Mesothelial cell of epicardium (in vitro differentiated cells): ENCODE data around the gene NID2. TPM values are rescaled to one million over a fixed set of nuclear protein-coding genes. Genes with fewer than 3 reads are reported as not detected.

Experiments used
- DNase-seq, 2 experiments: peaks; one replicate each; pipeline ENCODE4 v3.0.0; 2021; ENCODE audit warnings: low spot score in 2 of 2; ENCODE audit not compliant: unreplicated experiment in 2 of 2
- H3K27ac Mint-ChIP-seq: 2 replicates; pipeline ENCODE4 v1.8.0; 2021; ENCODE audit warnings: mixed read lengths
- H3K27me3 Mint-ChIP-seq: 2 replicates; pipeline ENCODE4 v1.8.0; 2021; ENCODE audit warnings: low read depth, mixed read lengths
- H3K36me3 Mint-ChIP-seq: 2 replicates; pipeline ENCODE4 v1.8.0; 2021; ENCODE audit warnings: mixed read lengths
- H3K4me1 Mint-ChIP-seq: 2 replicates; pipeline ENCODE4 v1.8.0; 2021; ENCODE audit warnings: mixed read lengths
- H3K4me3 Mint-ChIP-seq: 2 replicates; pipeline ENCODE4 v1.8.0; 2021; ENCODE audit warnings: mild to moderate bottlenecking, moderate library complexity, mixed read lengths
- H3K9me3 Mint-ChIP-seq: 2 replicates; pipeline ENCODE4 v1.8.0; 2021; ENCODE audit warnings: mixed read lengths
- total RNA-seq: library from RNA; stranded (reverse); gene quantifications from 3 replicates; pipeline ENCODE4 v1.2.1, GENCODE V29; 2021
- TF ChIP-seq, protein P1 (sequence below): fragments of 200-600 bp; sonication (generic); IDR thresholded peaks from one replicate; pipeline ENCODE4 v1.5.0; 2021; ENCODE audit warnings: antibody characterized with exemption; ENCODE audit not compliant: unreplicated experiment

The NID2 gene
- total RNA-seq, 1 donor from 2014 or later = 120 TPM

DNA sequence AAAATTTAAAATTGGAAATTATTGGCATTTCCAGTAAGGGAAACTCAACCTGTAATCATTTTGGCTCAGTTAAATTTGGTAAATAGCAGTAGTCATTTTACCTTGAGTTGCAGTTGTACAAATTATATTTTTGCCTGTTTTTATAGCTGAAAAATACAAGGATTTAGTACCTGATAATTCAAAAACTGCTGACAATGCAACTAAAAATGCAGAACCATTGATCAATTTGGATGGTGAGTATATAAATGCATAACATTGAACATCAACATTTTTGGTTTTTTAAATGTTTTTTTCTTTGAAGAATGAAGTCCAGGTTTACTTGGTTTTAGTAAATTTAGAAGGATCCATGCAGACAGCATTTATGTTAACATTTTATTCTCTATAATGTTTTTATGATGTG, 70.5 kb downstream of the NID2 start:
- Mint-ChIP-seq H3K9me3 (no peaks in the 10 kb centered on the region), H3K27ac (no peak overlapping the region), H3K36me3 (peaks cover 22% of the 10 kb centered on the region), H3K27me3 (no peaks in the 10 kb centered on the region), H3K4me3 (no peak overlapping the region), H3K4me1 (no peaks in the 10 kb centered on the region)
- TF ChIP-seq, protein P1, sequence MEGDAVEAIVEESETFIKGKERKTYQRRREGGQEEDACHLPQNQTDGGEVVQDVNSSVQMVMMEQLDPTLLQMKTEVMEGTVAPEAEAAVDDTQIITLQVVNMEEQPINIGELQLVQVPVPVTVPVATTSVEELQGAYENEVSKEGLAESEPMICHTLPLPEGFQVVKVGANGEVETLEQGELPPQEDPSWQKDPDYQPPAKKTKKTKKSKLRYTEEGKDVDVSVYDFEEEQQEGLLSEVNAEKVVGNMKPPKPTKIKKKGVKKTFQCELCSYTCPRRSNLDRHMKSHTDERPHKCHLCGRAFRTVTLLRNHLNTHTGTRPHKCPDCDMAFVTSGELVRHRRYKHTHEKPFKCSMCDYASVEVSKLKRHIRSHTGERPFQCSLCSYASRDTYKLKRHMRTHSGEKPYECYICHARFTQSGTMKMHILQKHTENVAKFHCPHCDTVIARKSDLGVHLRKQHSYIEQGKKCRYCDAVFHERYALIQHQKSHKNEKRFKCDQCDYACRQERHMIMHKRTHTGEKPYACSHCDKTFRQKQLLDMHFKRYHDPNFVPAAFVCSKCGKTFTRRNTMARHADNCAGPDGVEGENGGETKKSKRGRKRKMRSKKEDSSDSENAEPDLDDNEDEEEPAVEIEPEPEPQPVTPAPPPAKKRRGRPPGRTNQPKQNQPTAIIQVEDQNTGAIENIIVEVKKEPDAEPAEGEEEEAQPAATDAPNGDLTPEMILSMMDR = no peak
- no peak for DNase-seq

DNA sequence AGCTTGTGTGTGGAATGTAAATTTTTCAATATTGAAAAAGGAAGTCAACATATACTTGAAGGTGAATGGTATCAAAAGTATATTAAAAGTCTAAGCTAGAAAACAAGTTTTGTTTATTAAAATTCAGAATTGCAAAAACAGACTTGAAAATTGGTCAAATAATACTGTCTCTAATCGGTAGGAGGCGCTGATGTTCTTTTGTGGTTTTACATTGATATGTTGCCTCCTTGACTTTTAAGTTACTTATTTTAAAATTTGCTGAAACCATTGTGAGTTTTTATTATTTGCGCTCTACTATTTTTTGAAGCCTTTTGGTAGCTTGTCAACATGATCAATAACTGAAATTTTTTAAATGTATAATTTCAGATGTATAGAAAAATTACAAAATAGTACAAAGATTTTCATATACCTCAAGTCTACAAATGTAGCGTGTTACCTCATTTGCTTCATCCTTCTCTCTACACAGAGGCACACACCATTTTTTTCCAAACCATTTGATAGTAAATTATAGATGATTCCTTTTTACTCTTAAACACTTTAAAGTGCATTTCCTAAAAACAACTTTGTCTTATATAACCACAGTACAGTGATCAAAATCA, 72.6 kb downstream of the NID2 start:
- no peak overlapping the region for H3K4me3 Mint-ChIP-seq
- no peak overlapping the region for H3K27ac Mint-ChIP-seq
- TF ChIP-seq, protein P1 = peak; percentile 70
- no peaks in the 10 kb centered on the region for H3K9me3 Mint-ChIP-seq
- peaks cover under 1% of the 10 kb centered on the region for H3K4me1 Mint-ChIP-seq
- no peak for DNase-seq
- H3K27me3 Mint-ChIP-seq = no peaks in the 10 kb centered on the region
- H3K36me3 Mint-ChIP-seq = peaks cover 21% of the 10 kb centered on the region

DNA sequence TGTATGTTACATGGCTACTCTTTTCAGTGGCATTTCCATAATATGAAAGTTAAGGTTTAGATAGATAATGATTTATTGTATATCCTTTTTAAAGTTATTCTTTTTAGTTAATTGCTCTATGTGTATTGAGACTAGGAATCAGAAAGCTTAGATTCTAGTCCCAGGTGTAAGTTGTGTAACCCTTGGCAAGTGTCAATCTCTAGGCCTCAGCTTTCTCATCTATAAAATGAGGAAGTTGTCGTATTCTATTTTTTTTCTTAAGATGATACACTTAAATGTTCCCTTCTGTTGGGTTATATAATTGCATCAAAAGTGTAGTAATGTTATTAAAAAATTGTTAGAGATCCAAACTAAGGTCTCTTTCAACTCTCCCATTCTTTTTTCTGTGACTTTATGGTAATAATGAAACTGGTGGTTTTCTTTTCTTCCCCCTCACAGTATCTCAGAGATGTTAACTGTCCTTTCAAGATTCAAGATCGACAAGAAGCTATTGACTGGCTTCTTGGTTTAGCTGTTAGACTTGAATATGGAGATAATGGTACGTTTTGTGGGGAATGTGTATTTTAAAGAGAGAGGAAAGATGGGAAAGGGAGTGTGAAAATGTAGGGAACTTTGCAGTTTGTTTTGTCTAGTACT, 75.5 kb downstream of the NID2 start:
- H3K36me3 Mint-ChIP-seq = peaks cover 13% of the 10 kb centered on the region
- TF ChIP-seq, protein P1 = no peak
- no peaks in the 10 kb centered on the region for H3K9me3 Mint-ChIP-seq
- H3K27ac Mint-ChIP-seq = no peak overlapping the region
- no peak for DNase-seq
- no peak overlapping the region for H3K4me3 Mint-ChIP-seq
- no peaks in the 10 kb centered on the region for H3K27me3 Mint-ChIP-seq
- peaks cover 16% of the 10 kb centered on the region for H3K4me1 Mint-ChIP-seq

DNA sequence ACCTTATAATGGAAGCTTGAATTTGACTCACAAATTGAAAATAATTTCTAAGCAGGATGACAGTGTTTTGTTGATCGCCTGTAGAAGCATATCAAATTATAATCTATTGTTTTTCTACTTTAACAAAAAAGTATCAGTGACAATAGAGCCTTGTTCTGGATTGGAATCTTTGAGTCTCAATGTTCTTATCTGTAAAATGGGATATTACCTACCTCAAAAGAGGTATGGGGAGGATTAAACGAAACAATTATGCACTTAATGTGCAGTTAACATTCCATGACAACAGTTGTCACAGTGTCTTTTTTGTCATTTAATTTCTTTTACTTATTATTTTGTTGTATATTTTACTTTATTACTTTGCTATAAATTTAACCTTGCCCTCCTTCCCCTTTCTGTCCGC, 78.4 kb downstream of the NID2 start:
- TF ChIP-seq, protein P1 = no peak
- Mint-ChIP-seq H3K9me3 (no peaks in the 10 kb centered on the region), H3K4me3 (peak overlapping the region; percentile 89), H3K36me3 (peaks cover 13% of the 10 kb centered on the region), H3K4me1 (peaks cover 19% of the 10 kb centered on the region), H3K27ac (peak overlapping the region; percentile 95), H3K27me3 (peaks cover 2% of the 10 kb centered on the region)
- no peak for DNase-seq

DNA sequence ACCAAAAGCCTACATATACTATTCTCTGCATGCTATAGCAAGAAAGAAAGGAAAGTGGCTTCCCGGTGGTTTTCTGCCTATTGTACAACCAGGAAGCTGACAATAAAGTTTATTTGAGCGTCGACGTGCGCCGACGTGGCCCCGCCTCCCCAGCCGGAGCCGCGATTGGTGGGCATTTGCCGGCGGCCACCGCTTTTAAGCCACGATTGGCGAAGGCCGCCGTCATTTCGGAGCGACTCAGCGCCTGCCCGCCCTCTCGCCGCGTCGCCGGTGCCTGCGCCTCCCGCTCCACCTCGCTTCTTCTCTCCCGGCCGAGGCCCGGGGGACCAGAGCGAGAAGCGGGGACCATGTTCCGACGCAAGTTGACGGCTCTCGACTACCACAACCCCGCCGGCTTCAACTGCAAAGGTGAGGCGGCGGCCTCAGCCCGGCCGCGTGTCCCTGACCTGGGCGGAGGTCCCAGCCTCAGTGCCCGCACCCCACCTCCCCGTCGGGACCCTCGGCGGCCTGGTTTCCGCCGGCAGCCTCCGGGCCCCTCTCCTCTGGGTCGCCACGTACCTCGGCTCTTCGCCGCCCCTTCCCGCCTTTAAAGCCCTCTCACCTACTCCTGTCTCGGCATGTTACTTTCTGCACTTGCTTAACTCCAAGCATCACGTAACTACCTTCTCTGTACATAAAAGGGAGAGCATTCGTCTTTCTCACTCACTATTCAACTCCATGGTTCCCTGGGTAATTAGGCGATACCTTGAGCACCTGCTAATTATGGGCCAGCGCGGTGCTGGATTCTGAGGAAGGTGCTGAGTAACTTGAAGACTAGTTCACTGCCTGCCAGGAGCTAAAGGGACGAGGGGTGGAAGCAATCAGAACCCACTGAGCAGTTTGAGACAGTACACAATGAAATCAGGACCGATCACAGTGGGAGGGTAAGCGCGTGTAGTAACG, 79.3 kb downstream of the NID2 start, which contains the start of gene RTRAF:
Gene RTRAF (plus strand): TSS at position 254 of the 942 bp plus-strand sequence. CDS start 94 bp downstream, at position 348.
- no peaks in the 10 kb centered on the region for H3K9me3 Mint-ChIP-seq
- H3K36me3 Mint-ChIP-seq = peaks cover 13% of the 10 kb centered on the region
- peak within 1 kb of the TSS; percentile 95 for H3K27ac Mint-ChIP-seq
- peak; percentile 92 to 94 for DNase-seq
- H3K27me3 Mint-ChIP-seq = peaks cover 11% of the 10 kb centered on the region
- H3K4me3 Mint-ChIP-seq = peak within 1 kb of the TSS; percentile 89
- peaks cover 19% of the 10 kb centered on the region for H3K4me1 Mint-ChIP-seq
- TF ChIP-seq, protein P1 = no peak
